ENCODE measurements around the gene MAN1C1.

Gene MAN1C1

DNA sequence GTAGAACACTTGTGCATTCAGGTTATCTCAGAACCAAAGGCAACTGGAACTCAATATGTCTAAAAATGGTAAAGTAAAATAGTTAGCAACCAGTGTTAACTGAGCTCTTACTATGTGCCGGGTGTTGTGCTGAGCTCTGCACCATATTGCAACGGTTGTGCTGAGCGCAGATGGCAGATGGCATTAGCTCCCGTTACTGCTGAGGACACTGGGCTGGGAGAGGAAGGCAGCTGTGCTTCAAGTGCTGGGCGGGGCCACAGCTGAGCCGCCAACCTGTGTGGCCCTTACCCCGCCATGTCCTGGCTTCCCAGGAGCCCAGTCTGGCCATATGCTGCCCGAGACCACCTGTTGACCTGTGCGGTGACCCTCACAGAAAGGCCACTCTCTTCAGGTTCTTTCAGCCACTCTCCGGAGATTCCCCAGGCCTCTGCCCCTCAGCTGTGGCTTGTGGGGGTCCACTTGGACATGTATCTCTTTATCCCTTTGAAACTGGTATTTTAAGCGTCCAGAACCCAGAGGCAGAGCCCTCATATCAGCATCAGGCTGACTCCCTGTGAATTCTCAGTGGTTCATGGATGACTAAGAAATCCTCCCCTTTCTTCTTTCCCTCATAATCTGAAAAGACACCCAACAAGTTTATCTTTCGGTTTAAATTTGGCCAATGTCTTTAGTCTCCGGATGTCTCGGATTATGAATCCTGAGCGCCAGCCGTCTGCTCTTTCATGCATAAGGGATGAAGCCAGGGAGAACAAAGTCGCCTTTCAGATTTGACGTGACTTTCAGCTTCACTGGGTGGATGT, 46.8 kb upstream of the MAN1C1 start:
- Histone ChIP-seq H3K4me3 (IDR thresholded peaks at IDR 0.05; ENCODE audit: insufficient read depth, low read depth, low read length) (no peak overlapping the region), H3K27ac (no peak overlapping the region), H2AFZ (ENCODE audit: low read depth) (no peak overlapping the region), H4K20me1 (ENCODE audit: insufficient read depth) (no peaks in the 10 kb centered on the region), H3K79me2 (ENCODE audit: insufficient read depth, low read depth) (no peaks in the 10 kb centered on the region), H3K4me1 (ENCODE audit: low read depth, poor library complexity, severe bottlenecking) (peaks cover 78% of the 10 kb centered on the region), H3K36me3 (ENCODE audit: insufficient read depth) (no peaks in the 10 kb centered on the region), H3K4me2 (no peak overlapping the region), H3K27me3 (ENCODE audit: insufficient read depth, low read depth) (no peaks in the 10 kb centered on the region), H3K9ac (no peak overlapping the region)
- TF ChIP-seq, protein P1, sequence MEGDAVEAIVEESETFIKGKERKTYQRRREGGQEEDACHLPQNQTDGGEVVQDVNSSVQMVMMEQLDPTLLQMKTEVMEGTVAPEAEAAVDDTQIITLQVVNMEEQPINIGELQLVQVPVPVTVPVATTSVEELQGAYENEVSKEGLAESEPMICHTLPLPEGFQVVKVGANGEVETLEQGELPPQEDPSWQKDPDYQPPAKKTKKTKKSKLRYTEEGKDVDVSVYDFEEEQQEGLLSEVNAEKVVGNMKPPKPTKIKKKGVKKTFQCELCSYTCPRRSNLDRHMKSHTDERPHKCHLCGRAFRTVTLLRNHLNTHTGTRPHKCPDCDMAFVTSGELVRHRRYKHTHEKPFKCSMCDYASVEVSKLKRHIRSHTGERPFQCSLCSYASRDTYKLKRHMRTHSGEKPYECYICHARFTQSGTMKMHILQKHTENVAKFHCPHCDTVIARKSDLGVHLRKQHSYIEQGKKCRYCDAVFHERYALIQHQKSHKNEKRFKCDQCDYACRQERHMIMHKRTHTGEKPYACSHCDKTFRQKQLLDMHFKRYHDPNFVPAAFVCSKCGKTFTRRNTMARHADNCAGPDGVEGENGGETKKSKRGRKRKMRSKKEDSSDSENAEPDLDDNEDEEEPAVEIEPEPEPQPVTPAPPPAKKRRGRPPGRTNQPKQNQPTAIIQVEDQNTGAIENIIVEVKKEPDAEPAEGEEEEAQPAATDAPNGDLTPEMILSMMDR (conservative IDR thresholded peaks at IDR 0.05; ENCODE audit: low read depth, low read length): no peak

DNA sequence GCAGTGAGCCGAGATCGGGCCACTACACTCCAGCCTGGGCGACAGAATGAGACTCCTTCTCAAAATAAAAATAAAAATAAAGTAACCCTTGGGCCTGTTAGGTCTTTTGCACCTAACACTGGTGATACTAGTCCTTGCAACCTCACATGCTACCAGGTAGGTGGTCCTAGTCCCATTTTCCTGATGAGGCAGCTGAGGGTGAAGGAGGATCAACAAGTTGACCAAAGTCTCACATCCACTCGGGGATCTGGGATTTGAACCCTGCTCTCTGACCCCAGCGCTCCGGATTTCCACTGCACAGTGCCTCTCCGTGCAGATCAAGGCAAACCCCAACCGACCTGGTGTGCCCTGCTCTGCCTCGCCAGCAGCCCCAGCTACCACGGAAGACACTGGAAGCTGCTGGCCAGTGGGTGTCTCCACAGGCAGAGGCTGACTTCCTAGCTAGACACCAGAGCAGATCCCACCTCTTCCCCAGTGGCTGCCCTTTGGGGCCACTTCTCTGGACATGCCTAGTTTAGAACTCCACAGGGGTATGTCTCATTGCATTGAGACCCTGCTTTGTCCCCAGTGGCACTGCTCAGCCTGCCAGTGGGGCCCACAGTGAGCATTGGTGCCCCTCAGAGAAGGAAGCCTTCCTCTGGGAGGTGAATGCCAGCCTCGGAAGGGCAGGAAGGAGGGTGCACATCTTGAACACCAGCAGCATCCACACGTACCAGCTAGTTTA, 45.6 kb upstream of the MAN1C1 start:
- Histone ChIP-seq H3K79me2 (ENCODE audit: insufficient read depth, low read depth) (no peaks in the 10 kb centered on the region), H3K4me3 (IDR thresholded peaks at IDR 0.05; ENCODE audit: insufficient read depth, low read depth, low read length) (no peak overlapping the region), H3K4me1 (ENCODE audit: low read depth, poor library complexity, severe bottlenecking) (peaks cover 67% of the 10 kb centered on the region), H4K20me1 (ENCODE audit: insufficient read depth) (no peaks in the 10 kb centered on the region), H3K27me3 (ENCODE audit: insufficient read depth, low read depth) (no peaks in the 10 kb centered on the region), H3K27ac (no peak overlapping the region; the same call in 1 of the 2 replicates), H3K36me3 (ENCODE audit: insufficient read depth) (no peaks in the 10 kb centered on the region), H2AFZ (ENCODE audit: low read depth) (no peak overlapping the region), H3K4me2 (peak overlapping the region; percentile 34; the same call in 1 of the 2 replicates), H3K9ac (no peak overlapping the region)
- TF ChIP-seq, protein P1 (conservative IDR thresholded peaks at IDR 0.05; ENCODE audit: low read depth, low read length): no peak

DNA sequence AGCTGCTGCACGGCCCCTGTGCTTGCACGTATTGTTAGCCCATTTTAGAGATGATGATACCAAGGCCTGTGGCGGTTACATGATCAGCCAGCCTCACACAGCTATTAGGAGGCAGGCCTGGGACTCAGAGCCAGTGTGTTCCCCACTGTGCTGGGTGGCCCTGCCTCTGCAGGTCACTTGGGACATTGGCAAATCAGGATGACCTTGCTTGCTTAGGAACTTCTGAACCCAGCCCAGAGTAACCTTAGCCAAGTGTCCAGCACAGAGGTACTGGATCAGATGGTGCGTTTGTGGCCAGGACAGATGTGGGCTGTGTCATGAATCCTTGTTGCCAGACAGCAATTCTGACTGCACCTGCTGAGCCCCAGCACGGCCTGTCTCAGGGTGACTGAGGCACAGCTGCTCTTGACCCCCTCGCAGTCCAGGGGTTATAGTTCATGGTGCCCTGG, 45.0 kb upstream of the MAN1C1 start:
- H3K79me2 ChIP-seq (ENCODE audit: insufficient read depth, low read depth): no peaks in the 10 kb centered on the region
- peaks cover 61% of the 10 kb centered on the region for H3K4me1 ChIP-seq (ENCODE audit: low read depth, poor library complexity, severe bottlenecking)
- H4K20me1 ChIP-seq (ENCODE audit: insufficient read depth): no peaks in the 10 kb centered on the region
- H3K36me3 ChIP-seq (ENCODE audit: insufficient read depth): no peaks in the 10 kb centered on the region
- TF ChIP-seq, protein P1 (conservative IDR thresholded peaks at IDR 0.05; ENCODE audit: low read depth, low read length): no peak
- H3K4me2 ChIP-seq: peak overlapping the region; percentile 34; the same call in 1 of the 2 replicates
- H2AFZ ChIP-seq (ENCODE audit: low read depth): no peak overlapping the region
- no peak overlapping the region for H3K9ac ChIP-seq
- H3K27ac ChIP-seq: no peak overlapping the region; the same call in 1 of the 2 replicates
- H3K27me3 ChIP-seq (ENCODE audit: insufficient read depth, low read depth): no peaks in the 10 kb centered on the region
- H3K4me3 ChIP-seq (IDR thresholded peaks at IDR 0.05; ENCODE audit: insufficient read depth, low read depth, low read length): no peak overlapping the region

DNA sequence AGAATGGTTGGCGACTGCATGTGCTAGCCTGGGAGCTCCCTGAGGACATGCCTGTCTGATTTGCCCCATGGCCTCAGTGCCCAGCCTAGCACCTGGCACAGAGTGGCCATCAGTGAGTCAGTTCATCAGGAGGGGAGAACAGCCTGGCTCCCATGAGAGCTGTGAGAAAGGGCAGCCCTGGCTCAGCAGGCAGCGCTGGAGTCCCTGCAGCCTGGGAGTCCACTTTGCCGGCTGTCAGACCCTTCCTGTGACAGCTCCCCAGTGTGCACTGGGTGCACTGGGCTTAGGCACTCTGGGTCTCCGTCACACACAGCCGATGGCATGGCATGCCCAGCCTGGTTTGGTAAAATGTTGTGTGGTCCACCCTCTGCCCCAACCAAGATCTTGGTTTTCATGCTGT, 44.5 kb upstream of the MAN1C1 start:
- no peak overlapping the region for H3K9ac ChIP-seq
- no peak overlapping the region for H2AFZ ChIP-seq (ENCODE audit: low read depth)
- H3K4me3 ChIP-seq (IDR thresholded peaks at IDR 0.05; ENCODE audit: insufficient read depth, low read depth, low read length): no peak overlapping the region
- no peak overlapping the region; the same call in 1 of the 2 replicates for H3K27ac ChIP-seq
- H3K27me3 ChIP-seq (ENCODE audit: insufficient read depth, low read depth): no peaks in the 10 kb centered on the region
- no peaks in the 10 kb centered on the region for H3K36me3 ChIP-seq (ENCODE audit: insufficient read depth)
- no peaks in the 10 kb centered on the region for H3K79me2 ChIP-seq (ENCODE audit: insufficient read depth, low read depth)
- H3K4me1 ChIP-seq (ENCODE audit: low read depth, poor library complexity, severe bottlenecking): peaks cover 55% of the 10 kb centered on the region
- H3K4me2 ChIP-seq: peak overlapping the region; percentile 34; the same call in 1 of the 2 replicates
- no peaks in the 10 kb centered on the region for H4K20me1 ChIP-seq (ENCODE audit: insufficient read depth)
- TF ChIP-seq, protein P1 (conservative IDR thresholded peaks at IDR 0.05; ENCODE audit: low read depth, low read length): no peak
